H1 (cell line): ENCODE measurements around the gene SLC1A5. TPM values are rescaled to one million over a fixed set of nuclear protein-coding genes. Genes with fewer than 3 reads are reported as not detected.

Experiments
- CTCF ChIA-PET: fragments of 300-600 bp; sonication (Branson Sonifier 250); formaldehyde crosslinking; loops from one replicate; lab custom pipeline; 2021; ENCODE audit not compliant: partially characterized antibody; lab: Charles Lee
- POLR2A ChIA-PET: fragments of 300-600 bp; sonication (Branson Sonifier 250); formaldehyde crosslinking; loops from one replicate; lab custom pipeline; 2021; ENCODE audit warnings: inconsistent platforms; ENCODE audit not compliant: partially characterized antibody; lab: Charles Lee
- DNase-seq, 2 experiments: peaks; one replicate each; pipeline versions ENCODE4 v3.0.0 to v3.0.0-alpha.2; 2010 to 2022; ENCODE audit warnings: low spot score in 2 of 2, low read depth in 1 of 2, mixed read lengths in 1 of 2
- FAIRE-seq: peaks from 2 replicates; lab custom pipeline; 2011; peaks lifted over from hg19 to GRCh38; lab: Jason Lieb, UNC
- H2AFZ ChIP-seq: 2 replicates; pipeline ENCODE4 v1.8.1; 2012; ENCODE audit warnings: low read length, inconsistent platforms
- H2AK5ac ChIP-seq: 2 replicates; pipeline ENCODE4 v1.6.1; 2013; ENCODE audit warnings: low read depth, low read length
- H2BK120ac ChIP-seq: replicated peaks from 2 replicates; pipeline ENCODE3; 2013; ENCODE audit warnings: low read depth, low read length, inconsistent platforms
- H2BK12ac ChIP-seq: 2 replicates; pipeline ENCODE4 v1.6.1; 2013; ENCODE audit warnings: low read depth, low read length
- H2BK15ac ChIP-seq: 2 replicates; pipeline ENCODE4 v1.6.1; 2013; ENCODE audit warnings: low read length
- H2BK20ac ChIP-seq: 2 replicates; pipeline ENCODE4 v1.6.1; 2013; ENCODE audit warnings: low read length
- H2BK5ac ChIP-seq: 2 replicates; pipeline ENCODE4 v1.6.1; 2013; ENCODE audit warnings: low read depth, low read length
- H3K14ac ChIP-seq: 2 replicates; pipeline ENCODE4 v1.6.1; 2013; ENCODE audit warnings: inconsistent platforms; ENCODE audit not compliant: insufficient read length
- H3K18ac ChIP-seq: 2 replicates; pipeline ENCODE4 v1.6.1; 2013; ENCODE audit warnings: low read length; ENCODE audit errors: extremely low read depth
- H3K23ac ChIP-seq: 2 replicates; pipeline ENCODE4 v1.6.1; 2013; ENCODE audit warnings: inconsistent platforms; ENCODE audit not compliant: insufficient read length
- H3K23me2 ChIP-seq: 2 replicates; pipeline ENCODE4 v1.6.1; 2013; ENCODE audit warnings: low read depth, low read length
- H3K27ac ChIP-seq: 2 replicates; pipeline ENCODE4 v1.6.1; 2011; ENCODE audit warnings: low read depth, low read length, inconsistent platforms
- H3K27me3 ChIP-seq, 4 experiments: replicated peaks in 1 of 4; 1 replicate in 1 of 4; 2 replicates in 3 of 4; pipeline versions ENCODE4 v1.6.1 to v1.8.1; 2011 to 2013; ENCODE audit warnings: low read length in 3 of 4, mild to moderate bottlenecking in 3 of 4, inconsistent platforms in 2 of 4, mixed read lengths in 2 of 4, moderate library complexity in 1 of 4; ENCODE audit not compliant: control insufficient read depth in 3 of 4, insufficient read depth in 3 of 4; ENCODE audit errors: extremely low read depth in 1 of 4
- H3K36me3 ChIP-seq, 4 experiments: 2 replicates each; pipeline versions ENCODE4 v1.6.1 to v1.8.1; 2011 to 2013; ENCODE audit warnings: mild to moderate bottlenecking in 4 of 4, low read length in 3 of 4, moderate library complexity in 2 of 4, control low read depth in 1 of 4, inconsistent platforms in 1 of 4; ENCODE audit not compliant: insufficient read depth in 4 of 4, control insufficient read depth in 2 of 4
- H3K4ac ChIP-seq: replicated peaks from 2 replicates; pipeline ENCODE3; 2013; ENCODE audit warnings: low read length, low read depth, mixed read lengths, inconsistent platforms; ENCODE audit not compliant: insufficient read length
- H3K4me1 ChIP-seq, 4 experiments: replicated peaks in 1 of 4; 1 replicate in 1 of 4; 2 replicates in 3 of 4; pipeline versions ENCODE4 v1.6.1 to v1.8.1; 2011 to 2013; ENCODE audit warnings: low read length in 3 of 4, inconsistent platforms in 2 of 4, mixed read lengths in 1 of 4; ENCODE audit not compliant: insufficient read depth in 4 of 4, control insufficient read depth in 3 of 4
- H3K4me2 ChIP-seq, 2 experiments: 2 replicates each; pipeline versions ENCODE4 v1.6.1 to v1.8.1; 2011 to 2013; ENCODE audit warnings: low read depth in 2 of 2, low read length in 2 of 2, control low read depth in 1 of 2, inconsistent platforms in 1 of 2, mild to moderate bottlenecking in 1 of 2; ENCODE audit not compliant: insufficient read depth in 1 of 2
- H3K4me3 ChIP-seq, 4 experiments: fragments of 200-600, 300-600 bp in 1 of 4; sonication (generic), shearing (Covaris generic), sonication (Bioruptor Twin) in 1 of 4; 2 replicates each; pipeline versions ENCODE4 v1.5.1 to v1.8.1; 2011 to 2016; ENCODE audit warnings: low read length in 4 of 4, low read depth in 3 of 4, control low read depth in 2 of 4, inconsistent platforms in 2 of 4, mild to moderate bottlenecking in 2 of 4, mixed read lengths in 1 of 4, moderate library complexity in 1 of 4; ENCODE audit not compliant: insufficient read depth in 2 of 4; ENCODE audit errors: extremely low read depth in 1 of 4
- H3K56ac ChIP-seq: replicated peaks from 2 replicates; pipeline ENCODE3; 2013; ENCODE audit warnings: low read depth, mild to moderate bottlenecking, mixed read lengths, low read length, inconsistent platforms; ENCODE audit not compliant: insufficient read length
- H3K79me1 ChIP-seq: 2 replicates; pipeline ENCODE4 v1.6.1; 2013; ENCODE audit warnings: low read depth, low read length, control low read depth
- H3K79me2 ChIP-seq, 2 experiments: 2 replicates each; pipeline versions ENCODE4 v1.6.1 to v1.8.1; 2012 to 2013; ENCODE audit warnings: low read length in 2 of 2, mild to moderate bottlenecking in 2 of 2, inconsistent platforms in 1 of 2; ENCODE audit not compliant: insufficient read depth in 2 of 2, control insufficient read depth in 1 of 2
- H3K9ac ChIP-seq, 4 experiments: replicated peaks in 1 of 4; 1 replicate in 1 of 4; 2 replicates in 3 of 4; pipeline versions ENCODE4 v1.6.1 to v1.8.1; 2011 to 2013; ENCODE audit warnings: low read depth in 3 of 4, low read length in 3 of 4, control low read depth in 2 of 4, mild to moderate bottlenecking in 2 of 4, moderate library complexity in 2 of 4, inconsistent platforms in 1 of 4; ENCODE audit errors: extremely low read depth in 1 of 4
- H3K9me3 ChIP-seq, 2 experiments: 2 replicates each; pipeline versions ENCODE4 v1.6.1 to v1.8.1; 2012 to 2013; ENCODE audit warnings: mild to moderate bottlenecking in 2 of 2, moderate library complexity in 2 of 2, control low read depth in 1 of 2, inconsistent platforms in 1 of 2, low read depth in 1 of 2, low read length in 1 of 2, mixed read lengths in 1 of 2; ENCODE audit not compliant: insufficient read depth in 2 of 2
- H4K20me1 ChIP-seq, 2 experiments: replicated peaks in 1 of 2; 2 replicates each; pipeline versions ENCODE3 to v1.8.1; 2011 to 2013; ENCODE audit warnings: inconsistent platforms in 2 of 2, low read length in 2 of 2, mild to moderate bottlenecking in 1 of 2; ENCODE audit not compliant: insufficient read depth in 2 of 2, control insufficient read depth in 1 of 2
- H4K5ac ChIP-seq: 2 replicates; pipeline ENCODE4 v1.6.1; 2013; ENCODE audit warnings: low read length, low read depth, mixed read lengths, inconsistent platforms; ENCODE audit not compliant: insufficient read length
- H4K8ac ChIP-seq: 2 replicates; pipeline ENCODE4 v1.8.0; 2013; ENCODE audit warnings: mild to moderate bottlenecking, moderate library complexity, low read length, inconsistent platforms; ENCODE audit not compliant: insufficient read depth; ENCODE audit errors: extremely low read depth
- H4K91ac ChIP-seq: replicated peaks from 2 replicates; pipeline ENCODE3; 2013; ENCODE audit warnings: low read length, mixed read lengths, inconsistent platforms; ENCODE audit not compliant: insufficient read length
- POLR2A ChIP-seq, 2 experiments: IDR thresholded peaks; 1 replicate in 1 of 2; 2 replicates in 1 of 2; pipeline ENCODE4 v1.6.1; 2011; ENCODE audit warnings: low read depth in 2 of 2, low read length in 2 of 2, mild to moderate bottlenecking in 2 of 2; ENCODE audit errors: control extremely low read depth in 1 of 2
- TAF1 ChIP-seq: IDR thresholded peaks from 2 replicates; pipeline ENCODE4 v1.6.1; 2011; ENCODE audit warnings: mild to moderate bottlenecking, low read depth, low read length
- YY1 ChIP-seq: IDR thresholded peaks from 2 replicates; pipeline ENCODE4 v1.6.1; 2011; ENCODE audit warnings: low read depth, mild to moderate bottlenecking, low read length
- WGBS, 2 experiments: shearing (Covaris generic) in 1 of 2; methylation state at CpG; one replicate each; pipeline versions ENCODE4 v1.1.6 to v1.1.7; 2013 to 2015; ENCODE audit warnings: low lambda C conversion rate in 2 of 2, mixed read lengths in 2 of 2, inconsistent platforms in 1 of 2, low coverage in 1 of 2, missing lambda C conversion rate in 1 of 2; ENCODE audit not compliant: insufficient replicate concordance in 2 of 2, insufficient coverage in 1 of 2, insufficient read length in 1 of 2; ENCODE audit errors: extremely low coverage in 1 of 2, missing lambda C conversion rate in 1 of 2; 5-methylcytosine and 5-hydroxymethylcytosine counted together
- polyA plus RNA-seq, 7 experiments: library from polyadenylated mRNA; depleted of rRNA in 3 of 7; stranded (reverse) in 5 of 7; unstranded in 2 of 7; fragments of >200 nt in 5 of 7; fragments of 200-250 nt in 2 of 7; gene quantifications; 1 replicate in 5 of 7; 2 replicates in 1 of 7; 4 replicates in 1 of 7; pipeline versions ENCODE4 v1.2.1 to v1.2.3, GENCODE V29; 2011 to 2013; ENCODE audit warnings: missing spikeins in 2 of 7, mixed read lengths in 2 of 7
- total RNA-seq: library from RNA; stranded (reverse); fragmentation: NEBNext Ultra II Directional; extraction: Animal tissue kit (Norgen Biotek cat#: 25700); gene quantifications from 2 replicates; pipeline ENCODE4 v1.2.1, GENCODE V29; 2021

Gene SLC1A5
- total and polyA plus RNA-seq, 2 of the 8 experiments (the other 6 are each of a cell fraction or from before 2014, with no cell fraction given) = 291 to 351 TPM

DNA sequence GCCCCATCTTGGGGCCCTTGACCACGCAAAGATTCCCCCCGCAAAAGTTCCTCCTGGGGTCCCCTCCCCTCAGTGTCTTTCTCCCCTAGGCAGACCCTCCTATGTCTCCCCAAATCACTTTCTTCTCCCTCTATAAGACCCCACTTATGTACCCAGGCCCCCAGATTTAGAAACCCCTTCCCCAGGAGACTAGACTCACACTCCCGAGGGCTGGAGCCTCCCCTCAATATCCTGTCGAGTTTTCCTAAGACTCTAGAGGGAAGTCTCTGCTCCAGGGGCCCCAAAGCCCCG lies 1.4 kb downstream of the SLC1A5 start:
- TF ChIP-seq YY1 (no peak), TAF1 (peak; percentile 43; the same call in 1 of the 2 replicates), POLR2A (IDR thresholded peaks at IDR 0.05; ENCODE audit: control extremely low read depth in 1 of 2, low read depth in 2 of 2, low read length in 2 of 2) (peak in 1 of 2 experiments; percentile 29; a peak in 1 of 3 replicates)
- H3K4me2 ChIP-seq = peak overlapping the region; percentile 87 to 98
- peaks cover 15% of the 10 kb centered on the region for H3K23me2 ChIP-seq
- peaks cover 11 to 29% of the 10 kb centered on the region in 2 experiments for H4K20me1 ChIP-seq
- H3K56ac ChIP-seq = peak overlapping the region; percentile 70
- FAIRE-seq (no peak), DNase-seq (no peak)
- CTCF ChIA-PET = interaction anchor here (1.1 to 2.4 kb wide), 3 partner anchors 20 to 60 kb away, joined by 4 to 8 read pairs (median 5); no protein-coding TSS in a partner anchor
- peak overlapping the region; percentile 77; the same call in 1 of the 2 replicates for H3K27ac ChIP-seq
- no peak overlapping the region for H2BK15ac ChIP-seq
- no peak overlapping the region for H3K14ac ChIP-seq
- peaks cover 29 to 62% of the 10 kb centered on the region in 2 experiments for H3K79me2 ChIP-seq
- 0% methylated on average over 5 of the region's 5 CpGs; no CpG with 5 or more reads in 1 of the 2 experiments for WGBS, 2 experiments
- H3K79me1 ChIP-seq = peaks cover 8% of the 10 kb centered on the region
- H3K27me3 ChIP-seq = no peaks in the 10 kb centered on the region; a peak in 1 of 7 replicates
- H3K4me3 ChIP-seq = peak overlapping the region; percentile 78 to 96 (median 90)
- H2AK5ac ChIP-seq = no peak overlapping the region
- H3K36me3 ChIP-seq = peaks cover 15 to 36% (median 23%) of the 10 kb centered on the region in 4 experiments
- no peak overlapping the region for H3K4ac ChIP-seq
- no peak overlapping the region for H3K23ac ChIP-seq
- no peak overlapping the region; the same call in 1 of the 2 replicates for H3K18ac ChIP-seq
- no peak overlapping the region for H2BK20ac ChIP-seq
- H4K8ac ChIP-seq = peak overlapping the region; percentile 30; the same call in 1 of the 2 replicates
- peak overlapping the region; percentile 28 for H4K5ac ChIP-seq
- no peaks in the 10 kb centered on the region for H3K9me3 ChIP-seq
- H3K4me1 ChIP-seq = peaks cover 6 to 21% (median 10%) of the 10 kb centered on the region in 4 experiments; a peak in 6 of 7 replicates
- H2BK120ac ChIP-seq = no peak overlapping the region
- H2BK12ac ChIP-seq = no peak overlapping the region
- no peak overlapping the region for H4K91ac ChIP-seq
- H3K9ac ChIP-seq = peak overlapping the region; percentile 82 to 93 (median 86)
- H2BK5ac ChIP-seq = peak overlapping the region; percentile 62
- POLR2A ChIA-PET = interaction anchor here (0.6 to 18.4 kb wide), 29 partner anchors 11 to 1608 kb away, joined by 3 to 333 read pairs (median 8); partner anchors contain the start of genes AP2S1 and ZC3H4
- no peak overlapping the region for H2AFZ ChIP-seq
